ENCODE results near the gene SLC17A9.

Gene SLC17A9

GRCh38 chr20:62984666-62985443, 32.3 kb downstream of the SLC17A9 start:
- DNase-seq (ENCODE audit: low spot score): no peak

GRCh38 chr20:62985444-62985778, 32.9 kb downstream of the SLC17A9 start:
- no peak for DNase-seq (ENCODE audit: low spot score)

GRCh38 chr20:62986257-62986800, 33.8 kb downstream of the SLC17A9 start:
- DNase-seq (ENCODE audit: low spot score): no peak

- DNase-seq (ENCODE audit: low spot score): no peak
Measured at GRCh38 chr20:62987114-62987513, 34.6 kb downstream of the SLC17A9 start.

GRCh38 chr20:62989201-62989601, 36.7 kb downstream of the SLC17A9 start:
- DNase-seq (ENCODE audit: low spot score): no peak

GRCh38 chr20:62990306-62990825, 37.9 kb downstream of the SLC17A9 start:
- DNase-seq (ENCODE audit: low spot score): no peak

- DNase-seq (ENCODE audit: low spot score): no peak
Measured at GRCh38 chr20:62991196-62991807, 38.8 kb downstream of the SLC17A9 start.

GRCh38 chr20:62991863-62992262, 39.4 kb downstream of the SLC17A9 start:
- DNase-seq (ENCODE audit: low spot score): no peak

- DNase-seq (ENCODE audit: low spot score): no peak
Measured at GRCh38 chr20:62993856-62994494, 41.5 kb downstream of the SLC17A9 start.

GRCh38 chr20:62994869-62995281, 42.4 kb downstream of the SLC17A9 start:
- DNase-seq (ENCODE audit: low spot score): no peak

GRCh38 chr20:62995481-62995880, 43.0 kb downstream of the SLC17A9 start:
- no peak for DNase-seq (ENCODE audit: low spot score)

- no peak for DNase-seq (ENCODE audit: low spot score)
Measured at GRCh38 chr20:62995898-62996595, 43.5 kb downstream of the SLC17A9 start.

- no peak for DNase-seq (ENCODE audit: low spot score)
Measured at GRCh38 chr20:62996596-62996982, 44.1 kb downstream of the SLC17A9 start.

GRCh38 chr20:62997417-62998035, 45.0 kb downstream of the SLC17A9 start:
- DNase-seq (ENCODE audit: low spot score): no peak

GRCh38 chr20:62998449-62998848, 45.9 kb downstream of the SLC17A9 start:
- no peak for DNase-seq (ENCODE audit: low spot score)

GRCh38 chr20:62999580-62999979, 47.1 kb downstream of the SLC17A9 start:
- no peak for DNase-seq (ENCODE audit: low spot score)

GRCh38 chr20:63000036-63000435, 47.5 kb downstream of the SLC17A9 start:
- DNase-seq (ENCODE audit: low spot score): no peak

- DNase-seq (ENCODE audit: low spot score): no peak
Measured at GRCh38 chr20:63000958-63001357, 48.4 kb downstream of the SLC17A9 start.

- no peak for DNase-seq (ENCODE audit: low spot score)
Measured at GRCh38 chr20:63002511-63002910, 50.0 kb downstream of the SLC17A9 start.

GRCh38 chr20:63003546-63003945, 51.0 kb downstream of the SLC17A9 start:
- DNase-seq (ENCODE audit: low spot score): no peak

- DNase-seq (ENCODE audit: low spot score): no peak
Measured at GRCh38 chr20:63004607-63005364, 52.3 kb downstream of the SLC17A9 start.

Measured in activated CD4-positive, alpha-beta T cell treated with anti-CD3 and anti-CD28 coated beads, Interleukin-2, Interleukin-4, amounts not matched to agents 100 ng/mL and 50 ng/mL, durations not matched to agents 16 hours and 8 hours (primary cell).